NB4 (cell line): Measurements from ENCODE around the gene MAN2B1.

ENCODE experiments used
- MYC ChIP-seq: IDR thresholded peaks from 2 replicates; pipeline ENCODE4 v1.6.1; 2011; ENCODE audit warnings: low read depth, low read length
- POLR2A ChIP-seq: IDR thresholded peaks from 2 replicates; pipeline ENCODE4 v1.6.1; 2011; ENCODE audit warnings: mild to moderate bottlenecking; ENCODE audit not compliant: insufficient read length; ENCODE audit errors: extremely low read depth
- TF ChIP-seq, protein P1 (sequence below): IDR thresholded peaks from one replicate; pipeline ENCODE4 v1.5.1; 2012; ENCODE audit warnings: low read depth, low read length

DNA sequence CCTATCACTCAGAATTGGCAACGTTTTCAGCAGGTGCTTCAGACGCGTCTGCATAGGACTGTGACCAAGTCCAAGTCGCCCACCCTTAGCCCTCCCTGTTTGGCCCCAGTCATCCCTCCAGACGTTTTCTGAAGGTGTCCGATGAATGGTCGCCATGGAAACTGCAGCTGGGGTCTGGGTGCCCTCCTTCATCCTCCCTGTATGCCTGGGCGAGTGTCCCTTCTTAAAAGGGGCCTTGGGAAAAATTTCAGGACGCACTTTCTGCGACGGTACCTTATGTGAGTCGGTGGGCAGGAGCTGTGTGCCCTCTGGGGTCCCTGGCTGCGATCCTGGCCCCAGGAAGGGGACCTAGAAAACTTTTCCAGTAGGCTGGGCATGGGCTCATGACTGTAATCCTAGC lies 25.1 kb downstream of the MAN2B1 start:
- TF ChIP-seq, protein P1, sequence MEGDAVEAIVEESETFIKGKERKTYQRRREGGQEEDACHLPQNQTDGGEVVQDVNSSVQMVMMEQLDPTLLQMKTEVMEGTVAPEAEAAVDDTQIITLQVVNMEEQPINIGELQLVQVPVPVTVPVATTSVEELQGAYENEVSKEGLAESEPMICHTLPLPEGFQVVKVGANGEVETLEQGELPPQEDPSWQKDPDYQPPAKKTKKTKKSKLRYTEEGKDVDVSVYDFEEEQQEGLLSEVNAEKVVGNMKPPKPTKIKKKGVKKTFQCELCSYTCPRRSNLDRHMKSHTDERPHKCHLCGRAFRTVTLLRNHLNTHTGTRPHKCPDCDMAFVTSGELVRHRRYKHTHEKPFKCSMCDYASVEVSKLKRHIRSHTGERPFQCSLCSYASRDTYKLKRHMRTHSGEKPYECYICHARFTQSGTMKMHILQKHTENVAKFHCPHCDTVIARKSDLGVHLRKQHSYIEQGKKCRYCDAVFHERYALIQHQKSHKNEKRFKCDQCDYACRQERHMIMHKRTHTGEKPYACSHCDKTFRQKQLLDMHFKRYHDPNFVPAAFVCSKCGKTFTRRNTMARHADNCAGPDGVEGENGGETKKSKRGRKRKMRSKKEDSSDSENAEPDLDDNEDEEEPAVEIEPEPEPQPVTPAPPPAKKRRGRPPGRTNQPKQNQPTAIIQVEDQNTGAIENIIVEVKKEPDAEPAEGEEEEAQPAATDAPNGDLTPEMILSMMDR: no peak
- TF ChIP-seq POLR2A (no peak), MYC (no peak)
